NCI-H2196 treated with DMSO at 0.1 percent for 48 hours (cell line): ENCODE data around the gene FAM72D.
"Not testable (repeated sequence)": the region's sequence is repeated elsewhere in the genome, so short reads cannot be mapped to it uniquely, and the experiment has no call there.

Experiments
- DNase-seq: peaks from one replicate; lab custom pipeline; 2025; ENCODE audit not compliant: unreplicated experiment; lab: John Stamatoyannopoulos, UW

The FAM72D gene

GRCh38 chr1:145082483-145083255, 13.1 kb upstream of the FAM72D start:
- DNase-seq = not testable (repeated sequence)

- DNase-seq = not testable (repeated sequence)
Observed at GRCh38 chr1:145093517-145094149, 2.1 kb upstream of the FAM72D start.

- DNase-seq = not testable (repeated sequence)
Observed at GRCh38 chr1:145094655-145095211, 1.0 kb upstream of the FAM72D start.

- not testable (repeated sequence) for DNase-seq
Observed at GRCh38 chr1:145101725-145102124, 6.0 kb downstream of the FAM72D start.

DNA sequence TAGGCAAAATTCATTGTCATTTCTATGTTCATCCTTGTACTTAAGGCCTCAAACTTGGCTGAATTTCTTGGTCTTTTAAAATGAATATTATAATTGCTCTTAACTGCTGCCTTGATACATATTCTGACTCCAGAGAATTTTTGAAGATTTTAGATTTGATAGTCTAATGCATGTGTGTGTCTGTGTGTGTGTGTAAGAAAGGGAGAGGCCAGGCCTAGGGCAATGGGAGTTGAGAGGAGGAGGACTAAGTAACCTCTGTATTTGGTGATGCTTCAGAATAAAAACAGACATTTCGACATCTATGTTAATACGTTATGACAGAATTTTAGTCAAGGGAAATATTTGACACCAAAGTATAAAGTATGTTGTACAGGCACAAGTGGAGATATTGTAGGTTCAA, 7.5 kb downstream of the FAM72D start:
- not testable (repeated sequence) for DNase-seq

DNA sequence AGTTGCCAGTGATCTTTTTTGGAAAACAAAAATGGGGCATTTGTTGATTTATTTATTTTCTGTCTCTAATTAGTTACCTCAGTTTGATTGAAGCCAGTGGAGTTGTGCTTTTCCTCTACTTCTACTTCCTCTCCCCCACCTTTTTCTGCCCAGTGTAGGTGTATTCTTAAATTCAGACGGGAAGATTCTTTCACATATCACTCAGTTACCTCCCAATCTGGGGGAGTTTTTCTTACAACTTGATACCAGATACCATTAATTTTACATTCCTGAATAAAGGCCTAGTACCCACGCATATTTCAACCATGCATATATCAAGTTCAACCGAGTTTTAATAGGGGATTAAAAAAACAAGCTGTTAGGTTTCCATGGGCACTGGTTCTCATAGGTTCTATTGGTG, 15.9 kb downstream of the FAM72D start:
- DNase-seq = not testable (repeated sequence)

DNA sequence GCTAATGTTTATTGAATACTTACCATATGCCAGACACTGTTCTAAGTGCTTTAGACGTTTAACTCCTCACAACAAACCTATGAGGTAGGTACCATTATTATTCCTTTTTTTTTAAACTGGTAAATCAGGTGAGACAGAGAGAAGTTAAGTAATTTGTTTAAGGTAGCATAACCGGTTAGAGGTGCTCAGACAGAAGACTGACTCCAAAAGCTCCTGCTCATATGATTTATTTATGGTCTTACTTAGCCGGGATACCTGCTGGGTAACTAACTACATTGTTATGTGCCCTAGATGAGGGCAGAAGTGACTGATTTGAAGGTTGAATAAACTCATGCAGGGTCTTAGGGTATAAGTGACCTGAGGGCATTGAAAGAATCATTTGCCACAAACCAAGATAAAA, 16.9 kb downstream of the FAM72D start:
- DNase-seq = not testable (repeated sequence)

- not testable (repeated sequence) for DNase-seq
Observed at GRCh38 chr1:145114560-145115057, 18.8 kb downstream of the FAM72D start.

GRCh38 chr1:145115587-145116493, 20.1 kb downstream of the FAM72D start:
- not testable (repeated sequence) for DNase-seq

- DNase-seq = not testable (repeated sequence)
Observed at GRCh38 chr1:145119842-145120241, 24.1 kb downstream of the FAM72D start.

DNA sequence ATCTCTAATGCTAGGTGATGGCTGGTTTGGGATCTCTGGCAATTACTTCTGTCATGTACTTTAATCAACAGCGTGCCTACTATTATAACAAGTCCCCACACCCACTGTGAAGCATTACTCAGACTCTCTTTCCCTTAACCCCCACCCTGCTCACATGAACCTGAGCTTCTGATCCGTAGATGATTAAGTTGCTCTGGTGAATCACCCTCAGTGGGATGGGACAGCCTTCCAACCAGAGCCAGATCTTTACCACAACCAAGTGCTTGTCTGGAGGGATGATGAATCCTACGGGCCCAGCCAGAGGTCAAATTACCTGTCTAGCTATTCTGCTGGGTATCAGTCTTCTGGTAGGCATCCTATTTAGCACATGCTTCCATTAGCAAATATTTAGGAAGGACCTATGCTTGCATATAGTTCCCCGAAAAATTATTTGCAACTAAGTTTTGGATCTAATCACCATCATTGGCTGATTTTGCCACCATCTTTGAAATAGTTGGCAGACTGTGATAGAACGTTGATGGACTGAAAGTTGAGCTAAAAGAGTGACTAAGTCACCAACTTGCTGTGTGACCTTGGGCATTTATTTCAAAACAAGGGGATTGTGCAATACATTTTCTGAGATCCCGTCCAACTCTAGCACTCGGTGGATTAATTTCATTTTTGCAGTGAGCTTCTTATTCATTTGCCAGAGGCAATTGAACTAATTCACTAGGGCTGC, 26.7 kb downstream of the FAM72D start:
- DNase-seq = not testable (repeated sequence)

DNA sequence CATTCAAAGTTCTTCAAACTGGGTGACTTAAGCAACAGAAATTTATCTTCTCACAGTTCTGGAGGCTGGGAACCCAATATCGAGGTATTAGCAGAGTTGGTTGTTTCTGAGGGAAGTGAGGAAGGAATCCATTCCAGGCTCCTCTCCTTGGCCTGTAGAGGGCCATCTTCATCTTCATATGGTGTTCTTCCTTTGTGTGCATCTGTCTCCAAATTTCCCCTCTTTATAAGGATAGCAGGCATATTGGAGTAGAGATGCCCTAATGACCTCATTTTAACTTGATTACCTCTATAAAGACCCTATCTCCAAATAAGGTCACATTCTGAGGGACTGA, 27.3 kb downstream of the FAM72D start:
- not testable (repeated sequence) for DNase-seq

DNA sequence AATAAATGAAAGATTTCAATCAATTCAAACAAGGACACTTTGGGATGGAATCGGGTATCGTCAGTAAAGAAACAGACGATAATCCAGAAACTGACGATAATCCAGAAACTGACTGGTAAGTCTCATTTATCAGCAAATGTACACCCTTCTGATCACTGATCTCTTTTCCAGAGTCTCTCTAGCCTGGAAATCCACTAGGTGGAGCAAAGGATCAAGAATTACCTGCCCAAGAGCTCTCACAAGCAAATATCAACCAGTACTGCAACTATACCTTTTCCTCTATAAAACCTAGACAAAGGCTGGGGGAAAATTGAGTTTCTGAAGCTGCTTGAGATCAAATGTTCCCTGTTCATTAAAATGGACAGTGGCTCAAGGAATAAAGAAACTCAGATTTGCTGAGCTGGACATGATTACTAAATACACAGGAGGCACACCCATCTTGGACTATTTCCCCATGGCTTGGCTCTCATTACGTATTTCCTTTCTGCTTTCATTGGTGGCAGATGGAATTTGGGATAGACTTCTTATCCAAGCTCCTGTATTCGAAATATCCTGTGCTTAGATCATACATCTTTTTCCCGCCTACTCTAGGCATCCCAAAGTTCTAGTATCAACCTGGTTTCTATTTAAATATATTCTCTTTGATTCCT, 28.3 kb downstream of the FAM72D start:
- DNase-seq = not testable (repeated sequence)

DNA sequence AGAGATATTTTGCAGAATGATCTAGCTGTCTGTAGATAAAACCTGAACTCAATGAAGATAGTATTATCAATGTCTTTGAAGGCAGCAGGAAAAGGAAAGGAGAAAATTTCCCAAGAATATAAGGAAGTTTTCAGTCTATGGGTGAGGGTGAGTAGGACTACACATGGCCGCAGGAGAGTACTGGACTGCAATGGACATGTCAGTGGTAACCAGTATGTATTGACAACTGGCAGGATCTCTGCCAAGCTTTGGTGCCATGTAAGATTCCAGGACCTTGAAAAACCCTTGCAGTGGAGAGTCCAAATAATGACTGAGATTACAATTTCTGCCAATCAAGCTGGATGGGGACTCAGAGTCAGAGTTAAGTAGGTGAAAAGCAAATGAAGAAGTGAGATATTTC, 29.3 kb downstream of the FAM72D start:
- not testable (repeated sequence) for DNase-seq

- not testable (repeated sequence) for DNase-seq
Observed at GRCh38 chr1:145127144-145127543, 31.4 kb downstream of the FAM72D start.

DNA sequence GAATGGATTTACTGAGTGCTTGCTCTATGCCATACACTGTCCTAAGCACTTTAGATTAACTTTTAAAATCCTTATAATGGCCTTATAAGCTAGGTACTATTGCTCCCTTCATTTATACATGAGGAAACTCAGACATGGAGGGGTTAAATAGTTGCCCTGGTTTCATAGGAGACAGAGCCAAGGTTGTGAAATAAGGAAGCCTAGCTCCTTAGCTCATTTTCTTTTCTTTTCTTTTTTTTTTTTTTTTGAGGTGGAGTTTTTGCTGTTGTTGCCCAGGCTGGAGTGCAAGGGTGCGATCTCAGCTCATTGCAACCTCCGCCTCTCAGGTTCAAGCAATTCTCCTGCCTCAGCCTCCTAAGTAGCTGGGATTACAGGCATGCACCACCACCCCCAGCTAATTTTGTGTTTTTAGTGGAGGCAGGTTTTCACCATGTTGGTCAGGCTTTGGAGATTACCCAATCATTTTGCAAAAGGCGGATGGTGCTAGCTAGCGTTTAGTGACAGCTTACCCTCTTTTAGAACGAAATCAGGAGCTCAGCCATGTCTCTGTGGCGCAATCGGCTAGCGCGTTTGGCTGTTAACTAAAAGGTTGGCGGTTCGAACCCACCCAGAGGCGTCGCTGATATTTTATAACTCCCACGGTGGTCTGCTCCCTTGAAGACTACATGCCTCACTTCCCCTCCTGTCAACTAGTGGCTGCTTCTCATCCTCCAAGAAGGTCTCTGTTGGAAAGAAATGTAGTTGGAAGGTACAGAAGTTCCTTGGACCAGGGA, 33.1 kb downstream of the FAM72D start:
- DNase-seq = not testable (repeated sequence)

DNA sequence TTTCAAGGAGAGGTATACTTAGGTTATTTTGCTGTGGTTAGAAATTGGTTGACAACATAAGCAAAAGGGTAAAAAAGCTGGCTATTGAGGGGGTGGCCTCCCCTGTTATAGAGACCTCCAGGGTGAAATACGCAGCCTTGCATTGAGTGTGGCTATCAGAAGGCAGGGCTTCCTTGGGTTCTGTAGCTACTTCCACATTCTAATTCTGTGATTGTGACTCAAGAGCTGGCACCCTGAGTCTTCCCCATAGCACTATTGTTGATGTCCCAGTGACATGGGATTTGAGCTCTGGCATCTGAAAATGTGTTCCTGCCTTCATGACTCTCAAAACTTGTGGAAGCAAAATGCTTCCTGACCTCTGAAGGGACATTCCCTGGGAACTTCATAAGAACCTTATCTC, 38.7 kb downstream of the FAM72D start:
- DNase-seq = not testable (repeated sequence)

DNA sequence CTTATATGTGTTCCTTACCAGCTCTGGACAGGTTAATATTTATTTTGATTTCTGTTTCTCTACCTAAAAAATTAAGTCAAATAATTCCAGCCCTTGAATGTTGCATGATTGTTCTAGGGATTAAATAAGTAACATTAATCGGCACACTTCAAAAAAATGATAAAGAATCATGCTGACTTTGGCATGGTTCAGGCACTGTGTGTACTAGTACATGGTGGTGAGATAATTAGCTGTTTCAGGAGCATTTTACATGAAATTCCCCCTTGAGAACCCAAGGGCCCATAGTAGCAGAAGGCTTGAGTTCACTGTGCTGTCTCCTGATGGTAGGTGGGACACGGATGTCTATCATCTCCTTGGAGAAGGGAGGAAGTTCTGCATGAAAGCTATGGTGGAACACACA, 44.8 kb downstream of the FAM72D start:
- DNase-seq = not testable (repeated sequence)
